ENCODE data around the gene ATP1A3. TPM values are rescaled to one million over a fixed set of nuclear protein-coding genes. Genes with fewer than 3 reads are reported as not detected.

ATP1A3 gene
- total RNA-seq, 1 donor from 2014 or later = 5.6 TPM

GRCh38 chr19:41969772-41970458 lies 24.1 kb downstream of the ATP1A3 start:
- no peak for TF ChIP-seq CTCF (conservative IDR thresholded peaks at IDR 0.05)
- H3K4me3 Mint-ChIP-seq = no peak overlapping the region
- H3K9me3 Mint-ChIP-seq = no peaks in the 10 kb centered on the region
- DNase-seq (ENCODE audit: extremely low spot score, unreplicated experiment) = no peak
- no peak overlapping the region for H3K27ac Mint-ChIP-seq
- no peaks in the 10 kb centered on the region for H3K36me3 Mint-ChIP-seq
- H3K27me3 Mint-ChIP-seq = peaks cover 14% of the 10 kb centered on the region
- H3K4me1 Mint-ChIP-seq (ENCODE audit: unreplicated experiment) = no peaks in the 10 kb centered on the region

GRCh38 chr19:41968751-41969595 lies 25.1 kb downstream of the ATP1A3 start:
- TF ChIP-seq CTCF (conservative IDR thresholded peaks at IDR 0.05) = no peak
- H3K36me3 Mint-ChIP-seq = no peaks in the 10 kb centered on the region
- H3K4me3 Mint-ChIP-seq = no peak overlapping the region
- no peak for DNase-seq (ENCODE audit: extremely low spot score, unreplicated experiment)
- no peaks in the 10 kb centered on the region for H3K9me3 Mint-ChIP-seq
- H3K27ac Mint-ChIP-seq = no peak overlapping the region
- no peaks in the 10 kb centered on the region for H3K4me1 Mint-ChIP-seq (ENCODE audit: unreplicated experiment)
- H3K27me3 Mint-ChIP-seq = peaks cover 14% of the 10 kb centered on the region

- no peaks in the 10 kb centered on the region for H3K9me3 Mint-ChIP-seq
- DNase-seq (ENCODE audit: extremely low spot score, unreplicated experiment) = no peak
- H3K4me1 Mint-ChIP-seq (ENCODE audit: unreplicated experiment) = no peaks in the 10 kb centered on the region
- TF ChIP-seq CTCF (conservative IDR thresholded peaks at IDR 0.05) = no peak
- no peaks in the 10 kb centered on the region for H3K36me3 Mint-ChIP-seq
- H3K27ac Mint-ChIP-seq = no peak overlapping the region
- H3K4me3 Mint-ChIP-seq = no peak overlapping the region
- peaks cover 14% of the 10 kb centered on the region for H3K27me3 Mint-ChIP-seq
These were observed 26.8 kb downstream of the ATP1A3 start for GRCh38 chr19:41967054-41967783.

GRCh38 chr19:41965106-41965505 lies 28.9 kb downstream of the ATP1A3 start:
- no peak for DNase-seq (ENCODE audit: extremely low spot score, unreplicated experiment)
- Mint-ChIP-seq H3K4me1 (ENCODE audit: unreplicated experiment) (peaks cover 4% of the 10 kb centered on the region), H3K36me3 (no peaks in the 10 kb centered on the region), H3K4me3 (no peak overlapping the region), H3K9me3 (no peaks in the 10 kb centered on the region), H3K27me3 (peaks cover 11% of the 10 kb centered on the region), H3K27ac (no peak overlapping the region)
- no peak for TF ChIP-seq CTCF (conservative IDR thresholded peaks at IDR 0.05)

GRCh38 chr19:41960973-41961372 lies 33.1 kb downstream of the ATP1A3 start:
- Mint-ChIP-seq H3K36me3 (no peaks in the 10 kb centered on the region), H3K27me3 (no peaks in the 10 kb centered on the region), H3K9me3 (peaks cover 5% of the 10 kb centered on the region), H3K4me3 (peak overlapping the region; percentile 60), H3K27ac (peak overlapping the region; percentile 63), H3K4me1 (ENCODE audit: unreplicated experiment) (peaks cover 21% of the 10 kb centered on the region)
- TF ChIP-seq CTCF (conservative IDR thresholded peaks at IDR 0.05) = no peak
- no peak for DNase-seq (ENCODE audit: extremely low spot score, unreplicated experiment)

All from type B pancreatic cell (in vitro differentiated cells).